Left lung (tissue), 10 donors: ENCODE data around the gene ADNP2. TPM values are rescaled to one million over a fixed set of nuclear protein-coding genes. Genes with fewer than 3 reads are reported as not detected.
"Not testable (repeated sequence)": the region's sequence is repeated elsewhere in the genome, so short reads cannot be mapped to it uniquely, and the experiment has no call there.

ENCODE experiments used
- ATAC-seq: fragments of 200-7000 bp; cut with Tn5 transposase; one replicate; pipeline ENCODE4 v1.9.1; 2020; ENCODE audit warnings: moderate library complexity
- DNase-seq, 4 donors: peaks; one replicate each; pipeline ENCODE4 v3.0.0-alpha.2; 2013 to 2020
- H3K27ac ChIP-seq, 2 donors: fragments of 200-600 bp; sonication (generic) in 1 of 2; one replicate each; pipeline versions ENCODE4 v1.5.0 to v1.8.0; 2020 to 2021
- H3K27me3 ChIP-seq, 2 donors: fragments of 200-600 bp; sonication (generic) in 1 of 2; one replicate each; pipeline versions ENCODE4 v1.5.0 to v1.8.0; 2020 to 2021
- H3K36me3 ChIP-seq, 2 donors: fragments of 200-600 bp; sonication (generic) in 1 of 2; one replicate each; pipeline versions ENCODE4 v1.5.0 to v1.8.0; 2020 to 2021
- H3K4me1 ChIP-seq, 2 donors: fragments of 200-600 bp; one replicate each; pipeline ENCODE4 v1.8.0; 2021
- H3K4me3 ChIP-seq, 2 donors: fragments of 200-600 bp; sonication (generic) in 1 of 2; one replicate each; pipeline versions ENCODE4 v1.5.0 to v1.8.0; 2020 to 2021; ENCODE audit warnings: mild to moderate bottlenecking in 1 of 2
- H3K9me3 ChIP-seq, 2 donors: fragments of 200-600 bp; sonication (generic) in 1 of 2; one replicate each; pipeline versions ENCODE4 v1.5.0 to v1.8.0; 2020 to 2021
- intact Hi-C, 2 donors: fragments of 100-400 bp; cut with DNase I; formaldehyde crosslinking; loops; one replicate each; pipeline versions ENCODE4 v1.11.2 to v1.14.2; 2022
- polyA plus RNA-seq, 6 donors: library from polyadenylated mRNA; unstranded; fragments of 120-200 nt; gene quantifications; one replicate each; pipeline ENCODE4 v1.2.1, GENCODE V29; 2013; ENCODE audit not compliant: insufficient read length in 6 of 6
- total RNA-seq, 2 donors: library from RNA; stranded (reverse); fragmentation: NEBNext Ultra II Directional; extraction: Animal tissue kit (Norgen Biotek cat#: 25700); gene quantifications; one replicate each; pipeline ENCODE4 v1.2.1, GENCODE V29; 2021
- TF ChIP-seq, protein P1 (sequence below), 2 donors: fragments of 200-600 bp; sonication (generic) in 1 of 2; IDR thresholded peaks; one replicate each; pipeline versions ENCODE4 v1.5.0 to v1.8.0; 2021; ENCODE audit warnings: antibody characterized with exemption in 2 of 2
- donor health status: DM: no; HTN: yes; CAD: no.
- donor health status: DM: no; HTN: no; CAD: no.

The ADNP2 gene
- total and polyA plus RNA-seq, 8 donors = 13.5 to 22.6 (median 19.6) TPM

GRCh38 chr18:80163183-80163582 lies 54.1 kb downstream of the ADNP2 start:
- TF ChIP-seq, protein P1, sequence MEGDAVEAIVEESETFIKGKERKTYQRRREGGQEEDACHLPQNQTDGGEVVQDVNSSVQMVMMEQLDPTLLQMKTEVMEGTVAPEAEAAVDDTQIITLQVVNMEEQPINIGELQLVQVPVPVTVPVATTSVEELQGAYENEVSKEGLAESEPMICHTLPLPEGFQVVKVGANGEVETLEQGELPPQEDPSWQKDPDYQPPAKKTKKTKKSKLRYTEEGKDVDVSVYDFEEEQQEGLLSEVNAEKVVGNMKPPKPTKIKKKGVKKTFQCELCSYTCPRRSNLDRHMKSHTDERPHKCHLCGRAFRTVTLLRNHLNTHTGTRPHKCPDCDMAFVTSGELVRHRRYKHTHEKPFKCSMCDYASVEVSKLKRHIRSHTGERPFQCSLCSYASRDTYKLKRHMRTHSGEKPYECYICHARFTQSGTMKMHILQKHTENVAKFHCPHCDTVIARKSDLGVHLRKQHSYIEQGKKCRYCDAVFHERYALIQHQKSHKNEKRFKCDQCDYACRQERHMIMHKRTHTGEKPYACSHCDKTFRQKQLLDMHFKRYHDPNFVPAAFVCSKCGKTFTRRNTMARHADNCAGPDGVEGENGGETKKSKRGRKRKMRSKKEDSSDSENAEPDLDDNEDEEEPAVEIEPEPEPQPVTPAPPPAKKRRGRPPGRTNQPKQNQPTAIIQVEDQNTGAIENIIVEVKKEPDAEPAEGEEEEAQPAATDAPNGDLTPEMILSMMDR (IDR thresholded peaks at IDR 0.05) = no peak
- Histone ChIP-seq H3K36me3 (peaks cover 0 to 7% of the 10 kb centered on the region in 2 donors), H3K9me3 (peaks cover 0 to 18% of the 10 kb centered on the region in 2 donors), H3K27ac (no peak overlapping the region), H3K27me3 (peaks cover 0 to 18% of the 10 kb centered on the region in 2 donors), H3K4me1 (no peaks in the 10 kb centered on the region), H3K4me3 (no peak overlapping the region)
- intact Hi-C loops = no loop called here
- DNase-seq (no peak), ATAC-seq (no peak)

- H3K27ac ChIP-seq, DNase-seq, intact Hi-C loops: not testable (repeated sequence)
Observed at GRCh38 chr18:80164727-80165355, 55.8 kb downstream of the ADNP2 start.

DNA sequence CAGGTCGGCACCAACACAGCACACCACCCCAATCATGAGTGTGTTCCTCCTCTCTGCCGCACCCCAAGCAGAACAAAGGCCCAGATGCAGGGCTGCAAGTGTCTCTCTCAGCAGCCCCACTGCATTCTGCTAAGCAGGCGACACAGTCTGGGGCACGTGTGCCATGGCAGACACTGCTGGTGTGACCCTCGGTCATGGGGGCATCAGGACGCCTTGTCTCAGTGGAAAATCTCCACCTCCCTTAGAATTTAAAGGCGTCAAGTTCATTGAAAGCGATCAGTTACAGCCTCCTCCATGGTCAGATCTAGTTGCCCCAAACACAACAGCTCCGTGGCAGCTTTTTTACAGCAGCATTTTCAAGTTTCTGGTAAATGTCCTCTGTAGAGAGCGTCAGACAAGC lies 57.2 kb downstream of the ADNP2 start:
- Histone ChIP-seq H3K27ac (no peak overlapping the region), H3K36me3 (no peaks in the 10 kb centered on the region), H3K27me3 (peaks cover 0 to 10% of the 10 kb centered on the region in 2 donors), H3K4me1 (no peaks in the 10 kb centered on the region), H3K9me3 (peaks cover 0 to 18% of the 10 kb centered on the region in 2 donors), H3K4me3 (no peak overlapping the region)
- DNase-seq (no peak), ATAC-seq (no peak)
- intact Hi-C loops = no loop called here
- TF ChIP-seq, protein P1 (IDR thresholded peaks at IDR 0.05) = no peak

More at GRCh38 chr18:80164727-80165355, 55.8 kb downstream of the ADNP2 start:
- peaks cover 0 to 14% of the 10 kb centered on the region in 2 donors for H3K27me3 ChIP-seq
- not testable (repeated sequence) for H3K4me3 ChIP-seq, H3K4me1 ChIP-seq, H3K36me3 ChIP-seq, ATAC-seq
- peaks cover 0 to 18% of the 10 kb centered on the region in 2 donors for H3K9me3 ChIP-seq

DNA sequence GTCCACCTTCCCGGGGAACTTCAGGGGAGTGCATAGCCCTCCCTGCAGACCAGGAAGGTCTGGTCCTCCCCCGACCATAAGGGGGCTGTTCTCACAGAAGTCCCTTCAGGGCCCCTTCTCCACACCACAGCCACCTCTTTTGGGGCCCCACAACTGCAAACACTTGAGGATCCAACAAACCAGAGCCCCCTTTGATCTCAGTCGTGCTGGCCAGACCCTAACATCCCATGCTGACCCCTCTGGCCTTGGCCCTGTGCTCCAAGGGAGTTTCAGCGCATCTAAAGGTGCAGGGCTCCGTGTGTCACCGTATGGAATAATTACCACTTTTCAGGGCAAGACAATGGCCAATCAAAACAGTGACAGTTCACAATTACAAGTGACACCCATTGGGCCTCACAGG lies 57.7 kb downstream of the ADNP2 start:
- intact Hi-C loops = no loop called here
- H3K4me3 ChIP-seq = no peak overlapping the region
- no peak overlapping the region for H3K27ac ChIP-seq
- TF ChIP-seq, protein P1 (IDR thresholded peaks at IDR 0.05) = no peak
- DNase-seq (no peak), ATAC-seq (no peak)
- peaks cover 0 to 18% of the 10 kb centered on the region in 2 donors for H3K9me3 ChIP-seq
- peaks cover 0 to 14% of the 10 kb centered on the region in 2 donors for H3K27me3 ChIP-seq
- no peaks in the 10 kb centered on the region for H3K4me1 ChIP-seq
- H3K36me3 ChIP-seq = no peaks in the 10 kb centered on the region

DNA sequence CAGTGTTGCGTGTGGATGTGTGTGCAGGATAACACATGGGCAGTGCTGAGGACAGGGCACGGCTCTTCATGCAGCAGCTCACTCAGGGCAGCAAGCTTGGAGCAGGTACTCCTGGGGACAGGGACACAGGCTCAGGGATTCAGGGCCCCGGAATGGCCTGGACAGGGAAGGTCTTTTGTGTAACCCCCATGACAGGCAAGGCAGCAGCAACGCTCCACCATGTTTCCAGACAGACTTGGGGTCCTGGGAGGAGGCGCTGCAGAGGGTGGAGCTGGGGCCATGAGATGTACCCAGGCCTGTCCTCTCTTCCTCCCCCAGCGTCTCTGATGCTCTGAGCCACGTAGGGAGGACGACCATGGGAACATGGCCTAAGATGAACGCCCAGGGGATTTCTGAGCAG lies 58.3 kb downstream of the ADNP2 start:
- H3K27ac ChIP-seq = no peak overlapping the region
- H3K4me3 ChIP-seq = no peak overlapping the region
- H3K36me3 ChIP-seq = no peaks in the 10 kb centered on the region
- TF ChIP-seq, protein P1 (IDR thresholded peaks at IDR 0.05) = no peak
- peaks cover 0 to 20% of the 10 kb centered on the region in 2 donors for H3K27me3 ChIP-seq
- ATAC-seq (no peak), DNase-seq (no peak)
- peaks cover 0 to 18% of the 10 kb centered on the region in 2 donors for H3K9me3 ChIP-seq
- intact Hi-C loops = no loop called here
- H3K4me1 ChIP-seq = no peaks in the 10 kb centered on the region

DNA sequence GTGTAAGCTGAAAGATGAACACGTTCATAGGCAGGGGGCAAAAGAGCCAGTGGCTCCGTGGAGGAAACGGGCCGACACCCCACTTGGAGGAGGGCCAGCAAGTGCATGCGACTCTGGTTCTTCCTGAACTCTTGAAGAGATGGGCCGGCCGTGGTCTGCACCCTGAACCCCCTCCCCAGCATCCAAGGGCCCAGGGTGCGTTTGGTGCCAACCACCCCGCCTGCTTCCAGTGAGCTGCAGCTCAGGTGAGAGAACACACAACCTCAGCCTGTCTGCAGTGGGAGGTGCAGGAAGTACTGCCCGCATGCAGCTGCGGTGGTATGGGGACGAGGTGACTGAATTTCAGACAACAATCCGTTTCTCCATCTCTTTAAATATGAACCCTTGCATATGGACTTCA lies 58.9 kb downstream of the ADNP2 start:
- ATAC-seq = no peak
- peak in 1 of 4 donors; percentile 74 for DNase-seq
- Histone ChIP-seq H3K27ac (no peak overlapping the region), H3K4me1 (no peaks in the 10 kb centered on the region), H3K4me3 (no peak overlapping the region), H3K36me3 (no peaks in the 10 kb centered on the region), H3K9me3 (peaks cover 0 to 18% of the 10 kb centered on the region in 2 donors), H3K27me3 (peaks cover 0 to 22% of the 10 kb centered on the region in 2 donors)
- intact Hi-C loops = no loop called here
- TF ChIP-seq, protein P1 (IDR thresholded peaks at IDR 0.05) = no peak
